ENCODE data around the gene TSEN34.

TSEN34 gene

DNA sequence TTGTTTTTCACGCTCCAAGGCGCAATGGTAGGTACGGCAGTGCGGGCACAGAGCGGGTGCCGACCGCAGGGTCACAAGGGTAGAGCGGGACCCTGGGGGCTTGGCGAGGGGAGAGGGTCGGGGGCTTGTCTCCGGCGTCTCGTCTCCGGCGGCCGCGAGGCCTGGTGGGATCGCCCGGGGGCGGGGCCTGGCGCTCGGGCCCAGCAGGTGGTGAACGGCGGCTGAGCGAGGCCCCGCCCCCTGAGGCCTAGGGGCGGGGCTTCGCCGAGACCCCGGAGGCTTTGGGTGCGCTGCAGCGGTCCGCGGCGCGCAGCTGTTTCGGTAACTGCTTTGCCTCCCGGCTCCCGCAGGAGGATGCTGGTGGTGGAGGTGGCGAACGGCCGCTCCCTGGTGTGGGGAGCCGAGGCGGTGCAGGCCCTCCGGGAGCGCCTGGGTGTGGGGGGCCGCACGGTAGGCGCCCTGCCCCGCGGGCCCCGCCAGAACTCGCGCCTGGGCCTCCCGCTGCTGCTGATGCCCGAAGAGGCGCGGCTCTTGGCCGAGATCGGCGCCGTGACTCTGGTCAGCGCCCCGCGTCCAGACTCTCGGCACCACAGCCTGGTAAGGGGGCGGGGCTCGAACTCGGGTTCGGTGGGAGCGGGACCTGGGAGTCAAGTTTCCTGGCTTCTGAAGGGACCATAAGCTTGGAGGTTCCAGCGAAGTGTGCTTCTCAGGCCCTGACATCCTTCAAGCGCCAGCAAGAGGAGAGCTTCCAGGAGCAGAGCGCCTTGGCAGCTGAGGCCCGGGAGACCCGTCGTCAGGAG lies at the start of gene TSEN34:
TSS of gene TSEN34 (plus strand) at position 298 of the 800 bp plus-strand sequence. CDS start at position 355, 57 bp downstream.
- DNase-seq = peak; percentile 94

DNA sequence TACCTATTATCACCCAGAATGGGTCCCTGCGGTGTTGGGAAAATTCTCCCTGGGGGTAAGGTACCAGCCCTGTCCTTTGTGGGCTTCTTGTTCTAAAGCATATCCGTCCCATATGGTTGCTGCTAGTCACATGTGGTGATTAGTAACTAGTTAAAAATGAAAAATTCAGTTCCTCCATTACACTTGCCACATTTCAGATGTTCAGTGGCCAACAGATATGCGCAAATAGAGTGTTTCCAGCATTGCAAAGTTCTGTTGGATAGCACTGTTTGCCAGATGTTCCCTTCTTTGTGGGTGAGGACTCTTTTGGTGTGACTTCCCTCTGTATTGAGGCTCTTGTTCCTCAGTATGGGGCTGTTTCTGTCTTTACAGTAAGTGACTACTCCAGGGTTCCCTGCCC lies 49.8 kb upstream of the TSEN34 start:
- DNase-seq = no peak

DNA sequence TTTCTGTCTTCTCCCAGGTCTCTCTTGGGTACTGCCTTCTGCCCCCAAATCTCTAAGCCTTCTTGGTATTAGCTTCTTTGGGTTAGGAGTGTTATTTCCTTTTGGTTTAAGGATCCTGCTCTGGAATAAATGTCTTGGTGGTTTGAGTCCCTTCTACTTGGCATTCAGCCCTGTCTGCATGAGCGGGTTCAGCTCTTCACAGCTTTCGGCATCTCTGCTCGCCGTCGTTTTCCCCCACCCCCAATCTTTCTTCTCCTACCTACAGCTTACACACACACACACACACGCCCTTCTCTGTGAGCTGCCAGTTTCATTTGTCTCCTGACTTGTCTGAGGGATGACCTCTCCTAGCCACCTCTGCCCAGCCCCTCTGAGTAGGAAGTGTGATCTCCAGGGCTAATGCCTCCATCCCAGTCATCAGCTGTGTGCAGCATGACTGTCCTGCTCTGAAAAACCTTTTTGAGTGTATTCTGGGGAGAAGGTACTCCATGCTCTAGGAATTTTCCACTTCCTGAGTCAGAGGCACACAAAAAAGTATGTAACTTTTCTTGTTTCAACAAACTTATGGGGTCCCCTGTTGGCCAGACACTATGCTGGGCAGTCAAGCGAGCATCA lies 48.8 kb upstream of the TSEN34 start:
- no peak for DNase-seq

DNA sequence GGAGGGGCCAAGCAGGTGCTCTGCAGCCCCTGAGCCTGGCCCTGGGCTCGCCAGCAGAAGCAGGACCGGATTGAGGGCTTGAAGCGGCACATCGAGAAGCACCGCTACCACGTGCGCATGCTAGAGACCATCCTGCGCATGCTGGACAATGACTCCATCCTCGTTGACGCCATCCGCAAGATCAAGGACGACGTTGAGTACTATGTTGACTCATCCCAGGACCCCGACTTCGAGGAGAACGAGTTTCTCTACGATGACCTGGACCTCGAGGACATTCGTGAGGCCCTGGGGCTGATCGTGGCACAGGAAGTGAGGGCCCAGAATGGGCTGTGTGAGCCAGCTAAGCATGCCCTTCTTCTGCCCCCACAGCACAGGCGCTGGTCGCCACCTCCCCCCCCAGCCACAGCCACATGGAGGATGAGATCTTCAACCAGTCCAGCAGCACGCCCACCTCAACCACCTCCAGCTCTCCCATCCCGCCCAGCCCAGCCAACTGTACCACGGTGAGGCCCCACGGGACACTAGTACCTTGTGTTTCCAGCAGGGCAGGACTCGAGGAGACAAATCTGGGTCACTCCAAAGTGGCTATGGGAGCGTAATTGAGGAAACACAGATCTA lies 45.5 kb upstream of the TSEN34 start:
- no peak for DNase-seq

DNA sequence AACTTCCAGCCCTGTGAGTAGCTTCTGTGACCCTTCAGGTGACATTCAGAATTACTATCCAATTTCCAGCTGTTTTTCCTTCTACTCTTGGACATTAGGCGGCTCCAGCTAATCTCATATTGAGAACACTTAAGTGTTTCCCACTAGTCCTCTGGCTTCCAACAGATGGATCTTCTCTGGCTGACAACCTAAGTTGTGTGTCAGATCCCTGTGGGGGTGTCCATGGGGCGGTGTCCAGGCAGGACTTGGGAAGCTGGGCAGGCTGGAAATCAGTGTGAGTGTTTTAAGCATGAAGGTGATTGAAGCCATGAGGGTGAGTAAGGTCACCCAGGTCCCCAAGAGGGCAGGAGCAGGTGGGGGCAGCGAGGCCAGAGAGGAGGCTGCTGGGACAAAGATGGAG lies 43.4 kb upstream of the TSEN34 start:
- no peak for DNase-seq

DNA sequence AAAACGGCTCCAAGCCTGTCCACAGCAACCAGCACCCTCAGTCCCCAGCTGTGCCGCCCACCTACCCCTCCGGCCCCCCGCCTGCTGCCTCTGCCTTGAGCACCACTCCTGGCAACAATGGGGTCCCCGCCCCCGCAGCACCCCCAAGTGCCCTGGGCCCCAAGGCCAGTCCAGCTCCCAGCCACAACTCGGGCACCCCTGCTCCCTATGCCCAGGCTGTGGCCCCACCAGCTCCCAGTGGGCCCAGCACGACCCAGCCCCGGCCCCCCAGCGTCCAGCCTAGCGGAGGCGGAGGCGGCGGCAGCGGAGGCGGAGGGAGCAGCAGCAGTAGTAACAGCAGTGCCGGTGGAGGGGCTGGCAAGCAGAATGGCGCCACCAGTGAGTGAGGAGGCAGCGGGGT lies 43.0 kb upstream of the TSEN34 start:
- no peak for DNase-seq

DNA sequence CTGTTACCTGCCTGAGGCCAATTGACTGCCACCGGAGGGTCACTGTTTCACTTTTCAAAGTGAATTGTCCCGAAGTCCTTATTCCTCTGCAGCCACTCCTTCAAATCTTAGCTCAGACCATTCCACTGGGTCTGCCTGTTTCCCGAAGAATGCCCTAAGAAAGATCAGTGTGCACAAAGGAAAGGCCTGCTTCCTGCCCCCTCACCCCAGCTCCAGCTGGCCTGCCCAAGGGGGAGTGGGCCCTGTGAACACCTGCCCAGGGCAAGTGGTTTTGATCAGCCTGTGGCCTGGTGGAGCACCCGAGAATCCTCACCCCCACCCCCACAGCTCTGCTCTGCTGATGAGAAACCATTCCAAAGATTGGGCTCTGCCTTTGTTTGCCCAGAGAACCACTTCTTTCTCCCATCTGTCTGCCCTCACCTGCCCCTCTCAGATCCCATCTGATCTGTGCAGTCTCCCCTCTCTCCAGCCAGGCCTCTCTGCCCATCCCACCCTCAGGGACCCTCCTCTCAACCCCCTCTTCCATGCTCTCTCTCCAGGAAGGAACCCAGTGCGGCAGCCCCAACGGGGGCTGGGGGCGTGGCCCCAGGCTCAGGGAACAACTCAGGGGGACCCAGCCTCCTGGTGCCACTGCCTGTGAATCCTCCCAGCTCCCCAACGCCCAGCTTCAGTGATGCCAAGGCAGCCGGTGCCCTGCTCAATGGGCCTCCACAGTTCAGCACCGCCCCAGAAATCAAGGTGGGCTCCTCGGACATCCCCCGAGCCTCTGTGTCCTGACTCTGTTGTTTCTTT lies 41.9 kb upstream of the TSEN34 start:
- no peak for DNase-seq

DNA sequence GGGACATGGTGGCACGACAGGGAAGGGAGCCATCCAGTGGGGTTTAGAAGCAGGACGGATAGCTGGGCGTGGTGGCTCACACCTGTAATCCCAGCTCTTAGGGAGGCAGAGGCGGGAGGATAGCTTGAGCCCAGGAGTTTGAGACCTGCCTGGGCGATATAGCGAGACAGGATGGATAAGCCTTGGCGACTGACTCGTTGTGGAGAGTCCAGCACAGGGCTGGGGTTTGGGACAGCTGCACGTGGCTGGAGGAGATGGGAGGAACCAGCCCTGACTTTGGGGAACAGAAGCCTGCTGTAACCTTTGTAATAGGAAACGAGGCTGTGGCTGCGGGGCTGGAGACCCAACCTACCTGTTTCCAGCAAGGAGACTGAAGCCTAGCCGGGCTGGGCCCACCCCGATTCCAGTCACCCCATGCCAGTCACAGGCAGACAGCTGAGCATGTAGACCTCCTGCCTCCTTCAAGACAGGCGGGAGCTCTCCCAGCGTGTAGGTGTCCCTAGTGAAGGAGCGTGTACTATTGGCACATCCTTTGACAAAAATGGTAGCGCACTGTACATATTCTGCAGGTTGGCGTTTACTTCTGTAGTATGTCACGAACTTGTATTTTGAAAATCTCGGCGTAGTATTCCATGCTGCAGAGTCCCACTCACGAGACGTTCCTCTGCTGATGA lies 39.6 kb upstream of the TSEN34 start:
- DNase-seq = no peak

DNA sequence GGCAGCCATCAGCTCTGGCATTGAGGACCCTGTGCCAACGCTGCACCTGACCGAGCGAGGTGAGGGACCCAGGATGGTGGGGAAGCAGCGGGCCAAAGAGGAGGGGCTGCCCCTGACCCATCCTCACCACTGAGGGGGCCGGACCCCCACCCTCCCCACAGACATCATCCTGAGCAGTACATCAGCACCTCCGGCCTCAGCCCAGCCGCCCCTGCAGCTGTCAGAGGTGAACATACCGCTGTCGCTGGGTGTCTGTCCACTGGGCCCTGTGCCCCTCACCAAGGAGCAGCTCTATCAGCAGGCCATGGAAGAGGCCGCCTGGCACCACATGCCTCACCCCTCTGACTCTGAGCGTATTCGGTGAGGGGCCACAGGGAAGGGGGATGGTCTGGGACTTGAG lies 38.8 kb upstream of the TSEN34 start:
- no peak for DNase-seq

DNA sequence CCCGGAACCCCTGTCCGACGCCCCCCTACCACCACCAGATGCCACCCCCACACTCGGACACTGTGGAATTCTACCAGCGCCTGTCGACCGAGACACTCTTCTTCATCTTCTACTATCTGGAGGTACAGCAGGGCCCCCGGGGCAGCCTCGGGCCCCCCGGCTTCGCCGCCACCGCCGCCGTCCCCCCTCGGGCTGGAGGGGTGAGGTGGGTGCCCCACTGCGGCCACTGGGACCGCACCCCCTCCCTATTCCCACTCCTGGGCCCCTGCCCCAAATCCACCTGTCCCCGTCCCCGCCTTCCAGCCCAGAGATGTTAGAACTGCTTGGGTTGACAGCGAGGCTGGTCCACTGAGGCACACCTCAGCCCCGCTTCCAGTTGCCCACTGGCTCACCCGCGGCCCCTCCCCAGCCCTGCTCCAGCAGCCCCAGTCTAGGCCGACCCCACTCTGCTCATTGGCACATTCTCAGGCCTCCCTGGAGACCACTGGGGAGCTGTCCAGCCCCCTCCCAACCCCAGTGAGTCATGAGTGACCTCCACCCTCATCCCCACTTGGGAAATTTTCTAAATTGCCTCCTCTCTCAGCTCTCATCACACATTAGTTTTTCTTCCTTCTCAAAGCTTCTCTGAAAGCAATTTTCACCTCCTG lies 38.1 kb upstream of the TSEN34 start:
- no peak for DNase-seq

DNA sequence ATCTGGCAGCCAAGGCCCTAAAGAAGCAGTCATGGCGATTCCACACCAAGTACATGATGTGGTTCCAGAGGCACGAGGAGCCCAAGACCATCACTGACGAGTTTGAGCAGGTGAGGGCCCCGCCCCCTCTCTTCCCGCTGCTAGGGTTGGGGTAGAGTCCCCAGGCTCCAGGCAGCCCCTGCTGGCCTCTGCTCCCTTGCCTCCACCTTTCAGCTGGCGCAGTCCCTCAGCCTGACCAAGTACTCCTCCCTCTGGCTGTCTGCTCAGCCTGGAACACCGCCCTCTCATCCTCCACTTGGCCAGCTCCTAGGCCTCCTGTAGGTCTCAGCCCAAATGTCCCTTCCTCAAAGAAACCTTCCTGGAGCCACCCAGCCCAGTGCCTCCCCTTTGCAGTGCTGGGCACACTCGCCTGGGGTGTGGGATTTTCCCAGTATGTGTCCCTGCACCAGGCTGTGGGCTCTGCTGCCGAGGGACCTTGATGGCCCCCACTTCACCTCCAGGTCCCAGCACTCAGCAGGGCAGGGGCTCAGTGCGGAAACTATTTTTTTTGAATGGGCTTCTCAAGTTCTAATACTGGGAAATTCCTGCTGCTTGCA lies 37.3 kb upstream of the TSEN34 start:
- DNase-seq = no peak

DNA sequence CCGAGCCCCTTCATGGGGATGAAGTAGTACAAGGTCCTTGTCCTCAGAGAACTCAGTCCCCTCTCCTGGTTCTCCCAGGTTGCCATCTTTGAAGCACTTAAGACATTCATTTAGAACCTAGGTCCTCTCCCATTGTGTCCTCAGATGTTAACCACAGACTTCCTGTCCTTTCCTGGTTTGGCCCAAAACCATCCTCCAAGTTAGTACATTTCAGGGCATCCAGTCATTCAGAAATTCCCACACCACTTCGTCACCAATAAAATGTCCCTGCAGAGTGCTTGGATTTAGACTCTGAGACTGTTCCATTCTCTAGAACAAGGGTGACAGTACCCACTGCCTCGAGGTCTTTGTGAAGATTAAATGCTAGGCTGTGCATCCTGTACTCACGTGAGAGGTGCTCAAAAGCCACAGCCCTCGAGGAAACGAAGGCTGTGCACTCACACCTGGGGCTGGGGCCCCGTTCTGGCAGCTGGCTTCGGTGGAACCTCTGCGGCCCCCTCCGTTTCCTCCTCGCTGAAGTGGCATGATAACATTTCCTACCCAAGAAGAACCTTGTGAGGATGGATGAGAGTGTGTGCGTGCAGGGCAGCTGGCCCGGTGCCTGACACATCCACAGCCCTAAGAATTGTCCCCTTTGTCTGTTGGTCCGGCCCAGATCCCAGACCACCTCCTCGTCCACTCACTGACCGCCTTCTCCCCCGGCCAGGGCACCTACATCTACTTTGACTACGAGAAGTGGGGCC lies 36.3 kb upstream of the TSEN34 start:
- no peak for DNase-seq

DNA sequence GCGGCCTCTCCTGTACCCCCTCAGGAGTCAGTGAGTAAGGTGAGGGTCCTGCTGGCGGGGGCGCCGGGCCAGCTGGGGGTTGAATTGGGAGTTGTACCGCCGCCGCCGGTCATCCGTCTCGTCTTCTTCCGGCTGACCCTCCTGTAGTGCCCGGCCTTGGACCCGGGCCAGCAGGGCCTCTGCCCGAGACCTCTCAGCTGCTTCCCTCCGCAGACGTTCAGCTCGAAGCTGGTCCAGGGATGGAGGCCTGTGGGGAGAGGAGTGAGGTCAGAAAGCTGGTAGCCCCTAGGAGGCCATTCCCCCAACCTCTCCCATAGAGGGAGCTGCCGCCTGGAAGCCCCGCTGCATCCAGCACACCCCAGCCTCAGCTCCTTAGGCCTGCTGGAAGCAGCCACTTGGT lies 35.4 kb upstream of the TSEN34 start:
- DNase-seq = no peak

DNA sequence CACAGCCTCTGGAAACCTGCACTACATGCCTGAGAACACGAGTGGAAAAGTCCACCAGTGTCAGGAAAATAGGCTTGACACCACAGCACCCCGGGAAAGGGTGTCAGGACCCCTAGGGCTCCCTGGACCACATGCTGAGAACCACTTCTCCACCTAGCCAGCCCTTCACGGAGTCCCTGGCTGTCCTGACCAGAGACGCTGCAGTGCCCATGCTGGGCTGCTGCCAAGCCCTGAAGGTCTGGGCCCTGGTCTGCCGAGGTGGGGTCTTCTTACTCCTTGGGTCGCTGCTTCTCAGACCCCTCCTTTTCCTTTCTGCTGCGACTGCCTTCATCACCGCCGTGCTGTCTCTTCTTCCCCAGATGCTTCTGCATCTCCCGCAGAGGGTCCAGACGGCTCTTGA lies 34.6 kb upstream of the TSEN34 start:
- DNase-seq = no peak

DNA sequence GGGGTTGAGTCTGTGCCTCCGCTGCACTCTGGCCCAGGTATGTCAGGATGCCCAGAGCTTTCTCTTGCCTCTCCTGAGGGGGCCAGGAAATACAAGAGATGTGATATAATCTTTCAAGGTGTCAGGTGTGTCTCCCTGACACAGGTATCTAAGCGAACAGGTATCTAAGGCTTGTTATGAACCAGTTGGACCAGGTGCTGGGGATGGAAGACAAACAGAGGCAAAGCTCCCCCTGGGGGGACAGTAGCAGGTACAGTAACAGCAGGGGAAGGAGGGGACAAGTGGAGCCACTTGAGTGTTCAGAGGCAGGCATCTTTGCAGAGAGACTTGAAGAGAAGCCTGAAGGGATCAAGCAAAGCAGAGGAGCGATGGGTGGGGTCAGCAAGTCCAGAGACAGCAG lies 34.2 kb upstream of the TSEN34 start:
- no peak for DNase-seq

DNA sequence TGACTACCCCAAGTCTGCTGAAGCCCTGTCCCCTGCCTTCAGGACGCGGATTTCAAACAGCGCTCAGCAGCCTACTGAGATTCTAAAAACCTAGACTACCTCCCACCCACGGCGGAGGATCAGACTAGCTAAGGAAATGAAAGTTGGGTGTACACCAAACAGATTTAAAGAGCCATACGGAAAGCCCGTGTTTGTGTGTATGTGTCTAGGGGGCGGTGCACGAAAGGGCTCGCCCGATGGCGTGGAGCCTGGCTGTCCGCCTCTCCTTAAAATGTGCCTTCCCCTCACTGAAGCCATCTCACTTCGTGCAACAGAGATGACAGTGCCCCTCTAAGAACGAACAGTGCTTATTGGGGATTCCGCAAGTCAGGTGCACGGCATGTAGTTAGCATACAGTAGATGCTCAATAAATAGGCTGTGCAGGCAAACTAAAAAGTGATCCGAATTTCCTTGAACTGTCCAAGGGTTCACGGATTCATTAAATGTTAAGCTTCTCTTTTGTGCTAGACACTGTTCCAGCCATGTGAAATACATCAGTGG lies 32.2 kb upstream of the TSEN34 start:
- DNase-seq = peak; percentile 69

DNA sequence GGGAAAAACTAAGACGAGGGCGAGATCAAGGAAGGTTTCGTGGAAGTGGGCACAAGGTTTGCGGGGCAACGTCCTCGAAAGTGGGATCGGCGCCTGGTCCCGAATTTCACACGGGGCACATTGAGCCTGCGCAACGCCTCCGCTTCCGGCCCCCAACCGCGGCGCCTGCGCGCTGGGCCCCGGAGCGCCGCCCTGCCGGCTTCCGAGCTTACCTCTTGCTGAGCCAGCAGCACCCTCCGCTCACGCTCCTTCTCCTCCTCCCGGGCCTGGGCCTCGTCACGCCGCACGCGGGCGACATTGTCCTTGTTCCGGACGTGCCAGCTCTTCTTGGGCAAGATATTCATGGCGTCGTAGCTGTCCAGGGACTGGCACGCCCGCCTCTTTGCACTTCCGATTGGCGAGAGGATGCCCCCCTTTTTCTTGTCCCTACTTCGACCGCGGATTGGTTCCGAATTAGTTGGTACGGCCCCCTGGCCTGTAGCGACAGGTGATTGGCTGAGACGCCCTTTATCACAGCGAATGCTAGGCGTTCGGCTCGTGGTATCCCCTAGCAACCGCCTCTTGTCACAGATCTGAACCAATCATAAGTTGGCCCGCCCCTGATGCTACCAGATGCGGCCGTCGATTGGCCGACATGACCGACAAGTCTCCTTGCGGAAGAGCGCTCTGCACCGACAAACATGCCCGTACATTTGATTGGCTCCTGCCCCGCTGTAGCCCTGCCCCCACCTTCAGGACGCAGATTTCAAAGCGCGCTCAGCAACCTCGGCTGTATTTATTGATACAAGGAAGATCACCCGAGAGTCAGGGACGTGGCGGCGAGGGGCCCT lies 31.5 kb upstream of the TSEN34 start, which contains the start of gene LENG1:
TSS of gene LENG1 (minus strand) at position 370 of the 830 bp plus-strand sequence. CDS start at position 344, 26 bp downstream.
- DNase-seq = peak; percentile 100

DNA sequence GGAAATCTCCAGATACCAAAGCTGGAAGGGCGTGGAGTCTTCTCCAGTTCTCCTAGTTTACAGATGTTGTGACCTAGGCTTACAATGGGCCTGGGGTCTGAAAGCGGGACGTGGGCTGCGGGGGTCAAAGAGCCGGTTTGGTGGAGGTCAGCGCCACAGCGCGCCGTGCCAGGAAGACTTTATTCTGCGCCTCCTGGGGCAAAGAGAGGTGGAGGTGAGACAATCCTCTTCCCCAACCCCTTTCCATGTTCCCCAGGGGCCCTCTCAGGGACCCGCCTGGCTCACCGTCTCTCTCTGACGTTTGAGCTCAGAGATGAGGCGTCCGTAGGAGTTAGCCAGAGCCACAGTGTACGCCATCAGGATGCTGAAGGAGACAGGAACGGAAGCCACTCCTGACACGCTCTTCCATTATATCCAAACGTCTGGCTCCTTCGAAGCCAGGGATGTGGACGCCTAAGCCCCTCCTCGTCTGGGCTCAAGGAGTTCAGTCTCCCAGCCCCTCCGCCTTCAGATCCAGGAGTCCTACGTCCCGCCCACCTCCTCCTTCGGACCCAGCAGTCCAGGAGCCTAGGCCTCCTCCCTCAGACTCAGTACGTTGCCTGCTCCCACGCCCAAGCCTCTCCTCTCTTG lies 30.8 kb upstream of the TSEN34 start:
- no peak for DNase-seq

DNA sequence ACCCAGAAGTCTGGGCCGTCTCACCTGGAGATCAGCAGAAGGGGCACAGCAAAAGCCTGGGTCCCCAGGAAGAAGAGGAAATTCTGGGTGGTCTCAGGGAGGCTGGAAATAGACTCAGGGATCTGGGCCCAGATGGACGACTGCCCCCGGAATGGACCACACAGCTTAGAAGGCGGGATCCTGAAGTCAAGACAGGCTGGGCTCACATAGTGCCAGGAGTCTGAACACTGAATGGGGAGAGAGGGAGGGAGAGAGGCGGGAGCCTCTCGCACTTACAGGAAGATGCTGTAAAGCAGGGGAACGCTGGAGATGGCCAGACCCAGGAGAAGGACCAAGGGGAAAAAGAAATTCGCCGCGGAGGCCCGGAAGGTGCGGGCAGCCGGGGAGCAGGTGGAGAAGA lies 30.3 kb upstream of the TSEN34 start:
- no peak for DNase-seq
